Endothelial cell of umbilical vein (primary cell): ENCODE measurements around the gene EOGT.

Source experiments
- EZH2 ChIP-seq: IDR thresholded peaks from 2 replicates; pipeline ENCODE4 v1.6.1; 2012; ENCODE audit warnings: borderline replicate concordance, low read depth, mild to moderate bottlenecking, moderate library complexity, low read length, inconsistent platforms; ENCODE audit not compliant: severe bottlenecking
- FOS ChIP-seq: IDR thresholded peaks from 2 replicates; pipeline ENCODE4 v1.6.1; 2011; ENCODE audit warnings: mild to moderate bottlenecking, low read length, moderate library complexity, borderline replicate concordance; ENCODE audit not compliant: insufficient read depth
- GATA2 ChIP-seq: IDR thresholded peaks from 2 replicates; pipeline ENCODE4 v1.7.0; 2011; ENCODE audit warnings: low read depth, mild to moderate bottlenecking, moderate library complexity, mixed read lengths, low read length; ENCODE audit not compliant: insufficient read length, insufficient read depth
- JUN ChIP-seq: IDR thresholded peaks from 2 replicates; pipeline ENCODE4 v1.6.1; 2011; ENCODE audit warnings: borderline replicate concordance, low read depth; ENCODE audit not compliant: insufficient read length, insufficient read depth
- POLR2A ChIP-seq: IDR thresholded peaks from 2 replicates; pipeline ENCODE4 v1.6.1; 2012; ENCODE audit warnings: low read depth, mild to moderate bottlenecking, control low read depth, low read length
- POLR2AphosphoS5 ChIP-seq: IDR thresholded peaks from 2 replicates; pipeline ENCODE4 v1.6.1; 2012; ENCODE audit warnings: low read depth, mild to moderate bottlenecking, control low read depth, low read length, moderate library complexity; ENCODE audit not compliant: insufficient read depth
- TF ChIP-seq, protein P1 (sequence below), 2 donors: IDR thresholded peaks; 1 replicate in 1 of 2; 2 replicates in 1 of 2; pipeline ENCODE4 v1.5.1; 2011; ENCODE audit warnings: low read length in 2 of 2, mild to moderate bottlenecking in 2 of 2, moderate library complexity in 2 of 2, control low read depth in 1 of 2, inconsistent platforms in 1 of 2, low read depth in 1 of 2; ENCODE audit not compliant: insufficient read depth in 1 of 2; ENCODE audit errors: extremely low read depth in 1 of 2
- TF ChIP-seq, protein P2 (sequence below): IDR thresholded peaks from 2 replicates; pipeline ENCODE4 v1.6.1; 2011; ENCODE audit not compliant: insufficient read depth, insufficient read length

DNA sequence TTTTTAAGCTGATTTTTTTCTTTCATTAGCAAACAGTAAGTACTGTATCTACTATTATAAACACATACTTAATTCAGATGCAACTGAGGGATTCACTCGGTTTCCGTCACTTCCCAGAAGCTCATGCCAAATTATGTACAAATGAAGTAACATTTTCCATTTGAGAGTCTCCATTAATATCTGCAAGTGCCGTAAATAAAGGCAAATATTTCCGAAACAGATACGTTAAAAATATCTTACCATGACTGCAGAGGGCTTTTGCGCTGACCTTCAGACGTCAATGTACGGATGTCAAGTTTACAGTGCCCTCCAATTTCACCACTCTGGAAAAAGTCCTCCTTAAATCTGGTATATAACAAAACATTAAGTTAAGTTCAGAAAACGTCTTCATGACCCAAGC is 9.3 kb downstream of the EOGT start:
- TF ChIP-seq, protein P1, sequence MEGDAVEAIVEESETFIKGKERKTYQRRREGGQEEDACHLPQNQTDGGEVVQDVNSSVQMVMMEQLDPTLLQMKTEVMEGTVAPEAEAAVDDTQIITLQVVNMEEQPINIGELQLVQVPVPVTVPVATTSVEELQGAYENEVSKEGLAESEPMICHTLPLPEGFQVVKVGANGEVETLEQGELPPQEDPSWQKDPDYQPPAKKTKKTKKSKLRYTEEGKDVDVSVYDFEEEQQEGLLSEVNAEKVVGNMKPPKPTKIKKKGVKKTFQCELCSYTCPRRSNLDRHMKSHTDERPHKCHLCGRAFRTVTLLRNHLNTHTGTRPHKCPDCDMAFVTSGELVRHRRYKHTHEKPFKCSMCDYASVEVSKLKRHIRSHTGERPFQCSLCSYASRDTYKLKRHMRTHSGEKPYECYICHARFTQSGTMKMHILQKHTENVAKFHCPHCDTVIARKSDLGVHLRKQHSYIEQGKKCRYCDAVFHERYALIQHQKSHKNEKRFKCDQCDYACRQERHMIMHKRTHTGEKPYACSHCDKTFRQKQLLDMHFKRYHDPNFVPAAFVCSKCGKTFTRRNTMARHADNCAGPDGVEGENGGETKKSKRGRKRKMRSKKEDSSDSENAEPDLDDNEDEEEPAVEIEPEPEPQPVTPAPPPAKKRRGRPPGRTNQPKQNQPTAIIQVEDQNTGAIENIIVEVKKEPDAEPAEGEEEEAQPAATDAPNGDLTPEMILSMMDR (IDR thresholded peaks at IDR 0.05; ENCODE audit: extremely low read depth in 1 of 2, insufficient read depth in 1 of 2, low read depth in 1 of 2, low read length in 2 of 2): no peak
- TF ChIP-seq POLR2A (no peak), JUN (no peak), EZH2 (no peak), POLR2AphosphoS5 (no peak), GATA2 (no peak), FOS (no peak)
- TF ChIP-seq, protein P2, sequence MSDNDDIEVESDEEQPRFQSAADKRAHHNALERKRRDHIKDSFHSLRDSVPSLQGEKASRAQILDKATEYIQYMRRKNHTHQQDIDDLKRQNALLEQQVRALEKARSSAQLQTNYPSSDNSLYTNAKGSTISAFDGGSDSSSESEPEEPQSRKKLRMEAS: no peak
